Measurements from ENCODE around the gene GABRA5.

DNA sequence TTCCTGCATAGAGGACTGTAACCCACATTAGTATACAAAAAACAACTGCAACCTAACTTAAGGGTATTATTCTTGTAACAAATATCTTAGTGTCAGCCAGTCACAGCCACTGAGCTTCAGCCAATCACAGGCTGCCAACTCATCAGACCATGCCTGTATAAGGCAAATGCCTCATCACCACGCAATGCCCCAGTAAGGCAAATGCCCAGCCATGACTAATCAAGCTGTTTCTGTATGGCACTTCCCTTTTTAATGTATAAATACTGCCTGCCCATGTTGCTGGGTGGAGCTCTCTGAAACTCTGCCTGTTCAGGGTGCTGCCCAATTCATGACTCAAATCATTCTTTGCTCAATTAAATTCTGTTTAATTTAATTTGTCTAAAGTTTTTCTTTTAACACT lies 18.4 kb upstream of the GABRA5 start:
- TF ChIP-seq, protein P1, sequence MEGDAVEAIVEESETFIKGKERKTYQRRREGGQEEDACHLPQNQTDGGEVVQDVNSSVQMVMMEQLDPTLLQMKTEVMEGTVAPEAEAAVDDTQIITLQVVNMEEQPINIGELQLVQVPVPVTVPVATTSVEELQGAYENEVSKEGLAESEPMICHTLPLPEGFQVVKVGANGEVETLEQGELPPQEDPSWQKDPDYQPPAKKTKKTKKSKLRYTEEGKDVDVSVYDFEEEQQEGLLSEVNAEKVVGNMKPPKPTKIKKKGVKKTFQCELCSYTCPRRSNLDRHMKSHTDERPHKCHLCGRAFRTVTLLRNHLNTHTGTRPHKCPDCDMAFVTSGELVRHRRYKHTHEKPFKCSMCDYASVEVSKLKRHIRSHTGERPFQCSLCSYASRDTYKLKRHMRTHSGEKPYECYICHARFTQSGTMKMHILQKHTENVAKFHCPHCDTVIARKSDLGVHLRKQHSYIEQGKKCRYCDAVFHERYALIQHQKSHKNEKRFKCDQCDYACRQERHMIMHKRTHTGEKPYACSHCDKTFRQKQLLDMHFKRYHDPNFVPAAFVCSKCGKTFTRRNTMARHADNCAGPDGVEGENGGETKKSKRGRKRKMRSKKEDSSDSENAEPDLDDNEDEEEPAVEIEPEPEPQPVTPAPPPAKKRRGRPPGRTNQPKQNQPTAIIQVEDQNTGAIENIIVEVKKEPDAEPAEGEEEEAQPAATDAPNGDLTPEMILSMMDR (IDR thresholded peaks at IDR 0.05), result no peak
- TF ChIP-seq POLR2A (IDR thresholded peaks at IDR 0.05), result no peak
- no peak for TF ChIP-seq EP300 (IDR thresholded peaks at IDR 0.05)

All from ovary (tissue), 3 donors.